HepG2 (cell line): ENCODE data around the gene ATP1A1. TPM values are rescaled to one million over a fixed set of nuclear protein-coding genes. Genes with fewer than 3 reads are reported as not detected.

Source experiments
- EZH2 ChIP-seq: conservative IDR thresholded peaks from 2 replicates; pipeline ENCODE4 v1.6.1; 2012; ENCODE audit warnings: mild to moderate bottlenecking, low read depth, low read length, moderate library complexity
- GLI4 ChIP-seq: sonication (generic); formaldehyde crosslinking; IDR thresholded peaks from 2 replicates; pipeline ENCODE4 v1.5.1; 2020; ENCODE audit warnings: missing genetic modification reagents, mild to moderate bottlenecking, moderate library complexity, borderline replicate concordance
- JDP2 ChIP-seq: sonication (generic); formaldehyde crosslinking; IDR thresholded peaks from 2 replicates; pipeline ENCODE4 v1.8.1; 2022; ENCODE audit warnings: missing genetic modification reagents, borderline replicate concordance
- PTBP1 ChIP-seq: fragments of 200-400 bp; formaldehyde crosslinking; IDR thresholded peaks from 2 replicates; pipeline ENCODE4 v1.6.1; 2018; ENCODE audit warnings: low read length, low read depth; ENCODE audit not compliant: poor library complexity, severe bottlenecking
- SIN3B ChIP-seq: fragments of 150-350 bp; IDR thresholded peaks from 2 replicates; pipeline ENCODE4 v1.6.1; 2014; ENCODE audit warnings: low read length
- SMARCC2 ChIP-seq: fragments of 450-650 bp; IDR thresholded peaks from 2 replicates; pipeline ENCODE4 v1.6.1; 2017; ENCODE audit warnings: antibody characterized with exemption, mild to moderate bottlenecking
- ZNF124 ChIP-seq: sonication (generic); formaldehyde crosslinking; IDR thresholded peaks from 2 replicates; pipeline ENCODE4 v1.4.0; 2020; ENCODE audit warnings: missing genetic modification reagents
- ZNF383 ChIP-seq: sonication (generic); formaldehyde crosslinking; IDR thresholded peaks from 2 replicates; pipeline ENCODE4 v1.4.0; 2020; ENCODE audit warnings: missing genetic modification reagents, mild to moderate bottlenecking, borderline replicate concordance
- ZNF674 ChIP-seq: sonication (generic); formaldehyde crosslinking; IDR thresholded peaks from 2 replicates; pipeline ENCODE4 v1.5.0; 2020; ENCODE audit warnings: low read depth, mild to moderate bottlenecking, missing genetic modification reagents
- ZSCAN25 ChIP-seq: sonication (generic); formaldehyde crosslinking; IDR thresholded peaks from 2 replicates; pipeline ENCODE4 v1.8.0; 2022; ENCODE audit warnings: mild to moderate bottlenecking, missing genetic modification reagents
- polyA plus RNA-seq, 8 experiments: library from polyadenylated mRNA; depleted of rRNA in 3 of 8; stranded (reverse) in 7 of 8; unstranded in 1 of 8; fragments of >200 nt; fragmentation: Illumina TruSeq in 4 of 8; extraction: Trizol in 4 of 8; gene quantifications; 2 replicates each; pipeline versions ENCODE4 v1.2.1 to v1.2.3, GENCODE V29; 2011 to 2016; ENCODE audit warnings: low read depth in 4 of 8, missing spikeins in 1 of 8, mixed read lengths in 1 of 8; ENCODE audit not compliant: insufficient read depth in 1 of 8
- total RNA-seq, 5 experiments: library from RNA; depleted of rRNA; stranded (reverse); fragments of >200 nt; fragmentation: Illumina TruSeq; extraction: Trizol; gene quantifications; 2 replicates each; pipeline ENCODE4 v1.2.3, GENCODE V29; 2016; ENCODE audit warnings: low read depth in 1 of 5
- TF ChIP-seq, protein P1 (sequence below): sonication (generic); formaldehyde crosslinking; IDR thresholded peaks from 2 replicates; pipeline ENCODE4 v1.5.0; 2020; ENCODE audit warnings: missing genetic modification reagents
- TF ChIP-seq, protein P2 (sequence below): sonication (generic); formaldehyde crosslinking; IDR thresholded peaks from 2 replicates; pipeline ENCODE4 v1.4.0; 2020; ENCODE audit warnings: missing genetic modification reagents
- TF ChIP-seq, protein P3 (sequence below): sonication (generic); formaldehyde crosslinking; IDR thresholded peaks from 2 replicates; pipeline ENCODE4 v1.8.0; 2022; ENCODE audit warnings: mild to moderate bottlenecking, missing genetic modification reagents

Gene ATP1A1
- total and polyA plus RNA-seq, 2 of the 13 experiments (the other 11 are each of a cell fraction or from before 2014, with no cell fraction given) = 280 to 705 TPM

DNA sequence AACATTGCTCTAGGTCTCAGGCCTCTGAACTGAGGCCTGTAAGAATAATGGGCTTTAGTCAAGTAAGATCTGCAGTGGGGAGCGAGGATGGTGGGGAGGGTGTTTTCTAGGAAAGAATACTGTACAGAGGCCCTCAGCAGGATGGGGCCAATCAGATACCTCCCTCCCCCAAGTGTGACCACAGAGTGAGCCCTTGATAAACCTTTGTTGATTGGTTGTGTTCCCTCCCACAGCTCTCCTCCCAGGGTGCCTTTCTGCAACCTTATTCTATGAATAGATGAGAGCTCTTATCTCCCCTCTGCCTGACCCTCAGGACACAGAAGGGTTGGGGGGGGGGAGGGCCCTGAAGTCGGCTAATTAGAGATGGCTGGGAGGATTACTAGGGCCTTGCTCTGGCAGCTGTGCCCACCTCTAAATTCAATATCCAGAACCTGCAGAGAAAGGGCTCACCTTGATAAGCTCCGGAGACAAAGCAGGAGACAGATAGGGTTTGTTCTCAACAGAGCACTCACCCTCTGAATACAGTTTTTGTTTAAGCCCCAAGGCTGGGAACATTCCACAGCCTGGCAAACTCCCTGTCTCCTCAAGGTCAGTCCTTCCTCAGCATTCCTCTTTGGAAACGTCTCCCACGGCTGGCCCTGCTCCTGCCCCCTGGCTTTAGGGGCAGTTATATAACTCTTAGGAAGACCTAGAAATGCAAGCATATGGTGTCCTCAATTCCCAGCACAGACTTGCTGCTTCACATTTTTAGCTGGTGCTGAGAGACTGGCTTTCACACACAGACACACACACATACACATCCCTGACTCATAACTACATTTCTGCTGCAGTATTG is 42.9 kb downstream of the ATP1A1 start (continued):
- TF ChIP-seq ZNF383 (CRISPR knock-in tag) = no peak
- TF ChIP-seq SIN3B = no peak
- no peak for TF ChIP-seq ZNF674
- TF ChIP-seq JDP2 (CRISPR knock-in tag) = no peak
- TF ChIP-seq, protein P1, sequence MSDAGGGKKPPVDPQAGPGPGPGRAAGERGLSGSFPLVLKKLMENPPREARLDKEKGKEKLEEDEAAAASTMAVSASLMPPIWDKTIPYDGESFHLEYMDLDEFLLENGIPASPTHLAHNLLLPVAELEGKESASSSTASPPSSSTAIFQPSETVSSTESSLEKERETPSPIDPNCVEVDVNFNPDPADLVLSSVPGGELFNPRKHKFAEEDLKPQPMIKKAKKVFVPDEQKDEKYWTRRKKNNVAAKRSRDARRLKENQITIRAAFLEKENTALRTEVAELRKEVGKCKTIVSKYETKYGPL (CRISPR knock-in tag) = peak; percentile 87
- TF ChIP-seq, protein P2, sequence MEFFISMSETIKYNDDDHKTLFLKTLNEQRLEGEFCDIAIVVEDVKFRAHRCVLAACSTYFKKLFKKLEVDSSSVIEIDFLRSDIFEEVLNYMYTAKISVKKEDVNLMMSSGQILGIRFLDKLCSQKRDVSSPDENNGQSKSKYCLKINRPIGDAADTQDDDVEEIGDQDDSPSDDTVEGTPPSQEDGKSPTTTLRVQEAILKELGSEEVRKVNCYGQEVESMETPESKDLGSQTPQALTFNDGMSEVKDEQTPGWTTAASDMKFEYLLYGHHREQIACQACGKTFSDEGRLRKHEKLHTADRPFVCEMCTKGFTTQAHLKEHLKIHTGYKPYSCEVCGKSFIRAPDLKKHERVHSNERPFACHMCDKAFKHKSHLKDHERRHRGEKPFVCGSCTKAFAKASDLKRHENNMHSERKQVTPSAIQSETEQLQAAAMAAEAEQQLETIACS = no peak
- no peak for TF ChIP-seq EZH2
- TF ChIP-seq SMARCC2 = no peak
- TF ChIP-seq GLI4 = no peak
- TF ChIP-seq, protein P3, sequence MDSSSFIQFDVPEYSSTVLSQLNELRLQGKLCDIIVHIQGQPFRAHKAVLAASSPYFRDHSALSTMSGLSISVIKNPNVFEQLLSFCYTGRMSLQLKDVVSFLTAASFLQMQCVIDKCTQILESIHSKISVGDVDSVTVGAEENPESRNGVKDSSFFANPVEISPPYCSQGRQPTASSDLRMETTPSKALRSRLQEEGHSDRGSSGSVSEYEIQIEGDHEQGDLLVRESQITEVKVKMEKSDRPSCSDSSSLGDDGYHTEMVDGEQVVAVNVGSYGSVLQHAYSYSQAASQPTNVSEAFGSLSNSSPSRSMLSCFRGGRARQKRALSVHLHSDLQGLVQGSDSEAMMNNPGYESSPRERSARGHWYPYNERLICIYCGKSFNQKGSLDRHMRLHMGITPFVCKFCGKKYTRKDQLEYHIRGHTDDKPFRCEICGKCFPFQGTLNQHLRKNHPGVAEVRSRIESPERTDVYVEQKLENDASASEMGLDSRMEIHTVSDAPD = no peak
- no peak for TF ChIP-seq PTBP1
- no peak for TF ChIP-seq ZNF124 (CRISPR knock-in tag)
- no peak for TF ChIP-seq ZSCAN25 (CRISPR knock-in tag)
- TF ChIP-seq, all 625 proteins: peak for 30
